A673 (cell line): Measurements from ENCODE around the gene GALNT2. TPM values are rescaled to one million over a fixed set of nuclear protein-coding genes. Genes with fewer than 3 reads are reported as not detected.

Experiments used
- BruUV-seq: library from RNA; stranded (reverse); fragments of 400-500 nt; replicated peaks from 2 replicates; lab custom pipeline; 2021; lab: Mats Ljungman, UMichigan
- CTCF ChIA-PET: fragments of 300-600 bp; sonication (Branson Sonifier 250); formaldehyde crosslinking; loops from one replicate; lab custom pipeline; 2022; ENCODE audit warnings: antibody characterized with exemption; lab: Charles Lee
- POLR2A ChIA-PET: fragments of 300-600 bp; sonication (Branson Sonifier 250); formaldehyde crosslinking; loops from one replicate; lab custom pipeline; 2022; ENCODE audit warnings: antibody characterized with exemption; ENCODE audit not compliant: low non-redundant PET; lab: Charles Lee
- DNase-seq: peaks from one replicate; pipeline ENCODE4 v3.0.0-alpha.2; 2015; ENCODE audit warnings: low spot score
- H3K27ac ChIP-seq: fragments of 200-600 bp; sonication (generic); 2 replicates; pipeline ENCODE4 v1.5.1; 2016; ENCODE audit warnings: mixed run types, low read depth, mild to moderate bottlenecking, mixed read lengths, antibody characterized with exemption, low read length; ENCODE audit not compliant: poor library complexity, severe bottlenecking
- H3K27me3 ChIP-seq: fragments of 200-600 bp; sonication (generic); replicated peaks from 2 replicates; pipeline ENCODE4 v1.6.1; 2017; ENCODE audit warnings: mixed run types, low read depth, mild to moderate bottlenecking, mixed read lengths, antibody characterized with exemption, low read length; ENCODE audit not compliant: insufficient read depth, poor library complexity
- H3K36me3 ChIP-seq: fragments of 200-600 bp; sonication (generic); 2 replicates; pipeline ENCODE4 v1.6.1; 2016; ENCODE audit warnings: mixed run types, mild to moderate bottlenecking, mixed read lengths, antibody characterized with exemption, low read length; ENCODE audit not compliant: insufficient read depth, poor library complexity, severe bottlenecking
- H3K4me1 ChIP-seq: fragments of 200-600 bp; sonication (generic); 2 replicates; pipeline ENCODE4 v1.6.1; 2017; ENCODE audit warnings: mixed run types, mild to moderate bottlenecking, mixed read lengths, antibody characterized with exemption, low read length; ENCODE audit not compliant: insufficient read depth, poor library complexity, severe bottlenecking
- H3K4me3 ChIP-seq: fragments of 200-600 bp; sonication (generic); 2 replicates; pipeline ENCODE4 v1.5.1; 2016; ENCODE audit warnings: low read depth, mixed run types, mild to moderate bottlenecking, mixed read lengths, low read length; ENCODE audit not compliant: poor library complexity, severe bottlenecking
- H3K9me3 ChIP-seq: fragments of 200-600 bp; sonication (generic); 2 replicates; pipeline ENCODE4 v1.6.1; 2016; ENCODE audit warnings: mixed run types, low read depth, mild to moderate bottlenecking, mixed read lengths, antibody characterized with exemption, low read length; ENCODE audit not compliant: poor library complexity, severe bottlenecking
- CTCF ChIP-seq: fragments of 300-800, 200-600 bp; sonication (generic); conservative IDR thresholded peaks from 2 replicates; pipeline ENCODE4 v1.5.1; 2017; ENCODE audit warnings: low read depth, mild to moderate bottlenecking, antibody characterized with exemption, low read length, moderate library complexity, mixed read lengths
- EZH2 ChIP-seq: fragments of 200-600 bp; sonication (generic); IDR thresholded peaks from 2 replicates; pipeline ENCODE4 v1.6.1; 2017; ENCODE audit warnings: borderline replicate concordance, low read depth, mild to moderate bottlenecking, mixed read lengths, antibody characterized with exemption, low read length; ENCODE audit not compliant: poor library complexity, severe bottlenecking
- intact Hi-C: fragments of 100-400 bp; cut with micrococcal nuclease; formaldehyde crosslinking; loops from one replicate; pipeline ENCODE4 v1.10.0; 2022; ENCODE audit not compliant: unreplicated experiment
- total RNA-seq: library from RNA; stranded (reverse); gene quantifications from 2 replicates; pipeline ENCODE4 v1.2.3, GENCODE V29; 2021

Gene GALNT2
- total RNA-seq, 1 experiment from 2014 or later, result 94.6 TPM

GRCh38 chr1:230273141-230273710 is 206.2 kb downstream of the GALNT2 start:
- Histone ChIP-seq H3K4me3 (no peak overlapping the region), H3K27ac (no peak overlapping the region), H3K36me3 (peaks cover 18% of the 10 kb centered on the region), H3K27me3 (no peaks in the 10 kb centered on the region), H3K4me1 (peaks cover 54% of the 10 kb centered on the region), H3K9me3 (no peaks in the 10 kb centered on the region)
- intact Hi-C loops, result no loop called here
- no peak for TF ChIP-seq EZH2
- no peak for TF ChIP-seq CTCF
- BruUV-seq, result no TSS peak
- ChIA-PET POLR2A (no interaction called here), CTCF (no interaction called here)
- no peak for DNase-seq

- Histone ChIP-seq H3K27me3 (no peaks in the 10 kb centered on the region), H3K36me3 (peaks cover 18% of the 10 kb centered on the region), H3K9me3 (no peaks in the 10 kb centered on the region), H3K4me3 (no peak overlapping the region), H3K27ac (no peak overlapping the region), H3K4me1 (peaks cover 47% of the 10 kb centered on the region)
- no TSS peak for BruUV-seq
- CTCF ChIA-PET, result no interaction called here
- intact Hi-C loops, result no loop called here
- POLR2A ChIA-PET, result no interaction called here
- DNase-seq, result no peak
- TF ChIP-seq EZH2 (no peak), CTCF (no peak)
Measured at GRCh38 chr1:230274254-230274653, 207.2 kb downstream of the GALNT2 start.

- ChIA-PET CTCF (interaction anchor here (1.2 kb wide), 1 partner anchor 10 kb away, joined by 3 read pairs; no protein-coding TSS in a partner anchor), POLR2A (no interaction called here)
- Histone ChIP-seq H3K27ac (no peak overlapping the region), H3K27me3 (no peaks in the 10 kb centered on the region), H3K4me3 (no peak overlapping the region), H3K4me1 (peaks cover 28% of the 10 kb centered on the region), H3K36me3 (peaks cover 24% of the 10 kb centered on the region), H3K9me3 (no peaks in the 10 kb centered on the region)
- intact Hi-C loops, result no loop called here
- TF ChIP-seq EZH2 (no peak), CTCF (no peak)
- BruUV-seq, result no TSS peak
- DNase-seq, result no peak
Measured at GRCh38 chr1:230276401-230276800, 209.4 kb downstream of the GALNT2 start.
